ENCODE data around the gene ZNF236.

DNA sequence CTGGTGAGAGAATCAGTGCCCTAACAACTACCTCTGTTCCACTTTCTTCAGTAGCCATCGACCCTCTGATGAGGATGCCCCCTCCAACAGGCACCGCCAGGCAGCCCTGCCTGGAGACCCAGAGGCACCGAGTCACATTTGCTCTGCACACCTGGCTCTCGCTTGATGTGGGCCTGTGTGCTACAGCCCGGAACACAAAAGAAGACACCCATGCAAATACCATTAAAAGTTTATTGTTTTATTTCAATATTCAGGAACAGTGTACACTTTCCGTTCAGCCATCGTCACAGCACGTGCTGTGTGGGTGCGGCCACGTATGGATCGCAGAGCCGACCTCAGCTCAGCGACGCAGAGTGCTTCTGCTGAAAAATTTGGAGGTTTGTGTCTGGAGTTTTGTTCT is 156.3 kb downstream of the ZNF236 start:
- TF ChIP-seq CTCF (IDR thresholded peaks at IDR 0.05), result no peak
- no peak for TF ChIP-seq EZH2 (IDR thresholded peaks at IDR 0.05)
- no peak for TF ChIP-seq EZH2phosphoT487 (IDR thresholded peaks at IDR 0.05)

Data from neural progenitor cell (in vitro differentiated cells).